K562 (cell line): ENCODE measurements around the gene CTSD. TPM values are rescaled to one million over a fixed set of nuclear protein-coding genes. Genes with fewer than 3 reads are reported as not detected.

Experiments used
- CBFA2T3 ChIP-seq: fragments of 450-650 bp; IDR thresholded peaks from 2 replicates; pipeline ENCODE4 v1.6.1; 2017
- CEBPG ChIP-seq, 3 experiments: fragments of 200-800 bp in 1 of 3; sonication (Bioruptor generic) in 1 of 3; sonication (generic) in 1 of 3; formaldehyde crosslinking in 1 of 3; IDR thresholded peaks in 2 of 3; conservative IDR thresholded peaks in 1 of 3; 2 replicates each; pipeline versions ENCODE4 v1.6.1 to v1.8.0; 2016 to 2022; ENCODE audit warnings: missing compliant biosample characterization in 2 of 3, missing genetic modification characterization in 2 of 3, mild to moderate bottlenecking in 1 of 3, missing genetic modification reagents in 1 of 3
- SAP30 ChIP-seq: fragments of 200-600 bp; sonication (generic); IDR thresholded peaks from 2 replicates; pipeline ENCODE4 v1.6.1; 2012; ENCODE audit warnings: borderline replicate concordance, low read depth, mild to moderate bottlenecking, moderate library complexity, low read length, control low read depth, inconsistent platforms; ENCODE audit not compliant: insufficient read depth, poor library complexity, severe bottlenecking
- SP2 ChIP-seq: IDR thresholded peaks from 2 replicates; pipeline ENCODE4 v1.6.1; 2011; ENCODE audit warnings: mild to moderate bottlenecking, low read depth, low read length, moderate library complexity; ENCODE audit not compliant: poor library complexity, severe bottlenecking; ENCODE audit errors: extremely low read depth
- SRSF1 ChIP-seq: fragments of 200-400 bp; formaldehyde crosslinking; IDR thresholded peaks from 2 replicates; pipeline ENCODE4 v1.6.1; 2017; ENCODE audit warnings: mild to moderate bottlenecking, low read depth, low read length, moderate library complexity
- U2AF1 ChIP-seq: fragments of 200-400 bp; formaldehyde crosslinking; optimal IDR thresholded peaks from 2 replicates; pipeline ENCODE3; 2017; ENCODE audit warnings: mild to moderate bottlenecking, low read depth, low read length, moderate library complexity
- polyA plus RNA-seq, 8 experiments: library from polyadenylated mRNA; depleted of rRNA in 4 of 8; stranded (reverse) in 5 of 8; unstranded in 3 of 8; fragments of >200 nt; fragmentation: Nextera tagmentation in 2 of 8; fragmentation: Illumina TruSeq in 1 of 8; extraction: Ambion mirVana in 2 of 8; extraction: Trizol in 1 of 8; gene quantifications; 2 replicates each; pipeline versions ENCODE4 v1.2.1 to v1.2.3, GENCODE V29; 2011 to 2014; ENCODE audit warnings: inconsistent platforms in 1 of 8, missing spikeins in 1 of 8
- total RNA-seq, 7 experiments: library from RNA; depleted of rRNA in 6 of 7; stranded (reverse); fragments of >200 nt in 6 of 7; fragmentation: Illumina TruSeq in 2 of 7; extraction: Trizol in 2 of 7; gene quantifications; 2 replicates each; pipeline versions ENCODE4 v1.2.1 to v1.2.3, GENCODE V29; 2011 to 2021; ENCODE audit warnings: low replicate concordance in 1 of 7
- TF ChIP-seq, protein P1 (sequence below), 2 experiments: fragments of 450-650 bp in 1 of 2; sonication (generic) in 1 of 2; formaldehyde crosslinking in 1 of 2; IDR thresholded peaks; 2 replicates each; pipeline versions ENCODE4 v1.7.1 to v1.9.0; 2016 to 2022; ENCODE audit warnings: inconsistent platforms in 1 of 2, mild to moderate bottlenecking in 1 of 2, missing genetic modification reagents in 1 of 2
- TF ChIP-seq, protein P2 (sequence below): fragments of 150-350 bp; conservative IDR thresholded peaks from 2 replicates; pipeline ENCODE4 v1.6.1; 2014; ENCODE audit warnings: low read length
- TF ChIP-seq, protein P3 (sequence below): fragments of 450-650 bp; formaldehyde crosslinking; IDR thresholded peaks from 2 replicates; pipeline ENCODE4 v1.4.0; 2022; ENCODE audit warnings: mild to moderate bottlenecking, moderate library complexity

CTSD gene
- total and polyA plus RNA-seq, 9 of the 15 experiments (the other 6 are each of a cell fraction or from before 2014, with no cell fraction given) = 1.0 to 112 (median 40.9) TPM

GRCh38 chr11:1782831-1783724 is 19.4 kb upstream of the CTSD start (continued):
- TF ChIP-seq, protein P1, sequence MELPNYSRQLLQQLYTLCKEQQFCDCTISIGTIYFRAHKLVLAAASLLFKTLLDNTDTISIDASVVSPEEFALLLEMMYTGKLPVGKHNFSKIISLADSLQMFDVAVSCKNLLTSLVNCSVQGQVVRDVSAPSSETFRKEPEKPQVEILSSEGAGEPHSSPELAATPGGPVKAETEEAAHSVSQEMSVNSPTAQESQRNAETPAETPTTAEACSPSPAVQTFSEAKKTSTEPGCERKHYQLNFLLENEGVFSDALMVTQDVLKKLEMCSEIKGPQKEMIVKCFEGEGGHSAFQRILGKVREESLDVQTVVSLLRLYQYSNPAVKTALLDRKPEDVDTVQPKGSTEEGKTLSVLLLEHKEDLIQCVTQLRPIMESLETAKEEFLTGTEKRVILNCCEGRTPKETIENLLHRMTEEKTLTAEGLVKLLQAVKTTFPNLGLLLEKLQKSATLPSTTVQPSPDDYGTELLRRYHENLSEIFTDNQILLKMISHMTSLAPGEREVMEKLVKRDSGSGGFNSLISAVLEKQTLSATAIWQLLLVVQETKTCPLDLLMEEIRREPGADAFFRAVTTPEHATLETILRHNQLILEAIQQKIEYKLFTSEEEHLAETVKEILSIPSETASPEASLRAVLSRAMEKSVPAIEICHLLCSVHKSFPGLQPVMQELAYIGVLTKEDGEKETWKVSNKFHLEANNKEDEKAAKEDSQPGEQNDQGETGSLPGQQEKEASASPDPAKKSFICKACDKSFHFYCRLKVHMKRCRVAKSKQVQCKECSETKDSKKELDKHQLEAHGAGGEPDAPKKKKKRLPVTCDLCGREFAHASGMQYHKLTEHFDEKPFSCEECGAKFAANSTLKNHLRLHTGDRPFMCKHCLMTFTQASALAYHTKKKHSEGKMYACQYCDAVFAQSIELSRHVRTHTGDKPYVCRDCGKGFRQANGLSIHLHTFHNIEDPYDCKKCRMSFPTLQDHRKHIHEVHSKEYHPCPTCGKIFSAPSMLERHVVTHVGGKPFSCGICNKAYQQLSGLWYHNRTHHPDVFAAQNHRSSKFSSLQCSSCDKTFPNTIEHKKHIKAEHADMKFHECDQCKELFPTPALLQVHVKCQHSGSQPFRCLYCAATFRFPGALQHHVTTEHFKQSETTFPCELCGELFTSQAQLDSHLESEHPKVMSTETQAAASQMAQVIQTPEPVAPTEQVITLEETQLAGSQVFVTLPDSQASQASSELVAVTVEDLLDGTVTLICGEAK (IDR thresholded peaks at IDR 0.05) = no peak
- TF ChIP-seq, protein P1 (CRISPR knock-in tag; IDR thresholded peaks at IDR 0.05) = no peak
- TF ChIP-seq SP2 (no peak), U2AF1 (no peak), CBFA2T3 (peak; percentile 85), CEBPG (CRISPR knock-in tag; IDR thresholded peaks at IDR 0.05) (no peak), CEBPG (tag; conservative IDR thresholded peaks at IDR 0.05 in 1 of 2, IDR thresholded peaks at IDR 0.05 in 1 of 2) (peak in 1 of 2 experiments; percentile 29; a peak in 1 of 4 replicates), SRSF1 (no peak), SAP30 (no peak)
- TF ChIP-seq, protein P2, sequence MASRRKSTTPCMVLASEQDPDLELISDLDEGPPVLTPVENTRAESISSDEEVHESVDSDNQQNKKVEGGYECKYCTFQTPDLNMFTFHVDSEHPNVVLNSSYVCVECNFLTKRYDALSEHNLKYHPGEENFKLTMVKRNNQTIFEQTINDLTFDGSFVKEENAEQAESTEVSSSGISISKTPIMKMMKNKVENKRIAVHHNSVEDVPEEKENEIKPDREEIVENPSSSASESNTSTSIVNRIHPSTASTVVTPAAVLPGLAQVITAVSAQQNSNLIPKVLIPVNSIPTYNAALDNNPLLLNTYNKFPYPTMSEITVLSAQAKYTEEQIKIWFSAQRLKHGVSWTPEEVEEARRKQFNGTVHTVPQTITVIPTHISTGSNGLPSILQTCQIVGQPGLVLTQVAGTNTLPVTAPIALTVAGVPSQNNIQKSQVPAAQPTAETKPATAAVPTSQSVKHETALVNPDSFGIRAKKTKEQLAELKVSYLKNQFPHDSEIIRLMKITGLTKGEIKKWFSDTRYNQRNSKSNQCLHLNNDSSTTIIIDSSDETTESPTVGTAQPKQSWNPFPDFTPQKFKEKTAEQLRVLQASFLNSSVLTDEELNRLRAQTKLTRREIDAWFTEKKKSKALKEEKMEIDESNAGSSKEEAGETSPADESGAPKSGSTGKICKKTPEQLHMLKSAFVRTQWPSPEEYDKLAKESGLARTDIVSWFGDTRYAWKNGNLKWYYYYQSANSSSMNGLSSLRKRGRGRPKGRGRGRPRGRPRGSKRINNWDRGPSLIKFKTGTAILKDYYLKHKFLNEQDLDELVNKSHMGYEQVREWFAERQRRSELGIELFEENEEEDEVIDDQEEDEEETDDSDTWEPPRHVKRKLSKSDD = no peak
- TF ChIP-seq, protein P3, sequence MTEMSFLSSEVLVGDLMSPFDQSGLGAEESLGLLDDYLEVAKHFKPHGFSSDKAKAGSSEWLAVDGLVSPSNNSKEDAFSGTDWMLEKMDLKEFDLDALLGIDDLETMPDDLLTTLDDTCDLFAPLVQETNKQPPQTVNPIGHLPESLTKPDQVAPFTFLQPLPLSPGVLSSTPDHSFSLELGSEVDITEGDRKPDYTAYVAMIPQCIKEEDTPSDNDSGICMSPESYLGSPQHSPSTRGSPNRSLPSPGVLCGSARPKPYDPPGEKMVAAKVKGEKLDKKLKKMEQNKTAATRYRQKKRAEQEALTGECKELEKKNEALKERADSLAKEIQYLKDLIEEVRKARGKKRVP = no peak
